ENCODE data around the gene C2orf76. TPM values are rescaled to one million over a fixed set of nuclear protein-coding genes. Genes with fewer than 3 reads are reported as not detected.
A peak's percentile ranks its signal among the peaks of the same experiment; 100 is the strongest.

Gene C2orf76
- total RNA-seq, 1 experiment from 2014 or later, result 10.2 TPM

GRCh38 chr2:119414894-119415293 is 48.3 kb upstream of the C2orf76 start:
- no peak for ATAC-seq
- Histone ChIP-seq H4K20me1 (ENCODE audit: low read length) (no peaks in the 10 kb centered on the region), H3K4me3 (ENCODE audit: low read length) (no peak overlapping the region), H3K27me3 (ENCODE audit: low read length) (no peaks in the 10 kb centered on the region), H3F3A (ENCODE audit: low read length, unreplicated experiment) (no peaks in the 10 kb centered on the region), H3K9me2 (replicated peaks; ENCODE audit: low read length) (no peaks in the 10 kb centered on the region), H3K36me3 (ENCODE audit: low read depth, low read length) (no peaks in the 10 kb centered on the region), H2AFZ (ENCODE audit: low read length) (no peak overlapping the region), H3K9ac (ENCODE audit: low read length) (no peak overlapping the region), H3K4me1 (ENCODE audit: insufficient read depth, low read length) (no peaks in the 10 kb centered on the region), H3K4me2 (ENCODE audit: low read length) (no peak overlapping the region), H3K9me3 (ENCODE audit: low read length) (no peaks in the 10 kb centered on the region), H3K79me2 (ENCODE audit: low read length) (no peaks in the 10 kb centered on the region), H3K27ac (ENCODE audit: low read length) (no peak overlapping the region)
- intact Hi-C loops (cut with micrococcal nuclease), result no loop called here
- BruUV-seq (replicated peaks), result no TSS peak
- TF ChIP-seq, protein P1, sequence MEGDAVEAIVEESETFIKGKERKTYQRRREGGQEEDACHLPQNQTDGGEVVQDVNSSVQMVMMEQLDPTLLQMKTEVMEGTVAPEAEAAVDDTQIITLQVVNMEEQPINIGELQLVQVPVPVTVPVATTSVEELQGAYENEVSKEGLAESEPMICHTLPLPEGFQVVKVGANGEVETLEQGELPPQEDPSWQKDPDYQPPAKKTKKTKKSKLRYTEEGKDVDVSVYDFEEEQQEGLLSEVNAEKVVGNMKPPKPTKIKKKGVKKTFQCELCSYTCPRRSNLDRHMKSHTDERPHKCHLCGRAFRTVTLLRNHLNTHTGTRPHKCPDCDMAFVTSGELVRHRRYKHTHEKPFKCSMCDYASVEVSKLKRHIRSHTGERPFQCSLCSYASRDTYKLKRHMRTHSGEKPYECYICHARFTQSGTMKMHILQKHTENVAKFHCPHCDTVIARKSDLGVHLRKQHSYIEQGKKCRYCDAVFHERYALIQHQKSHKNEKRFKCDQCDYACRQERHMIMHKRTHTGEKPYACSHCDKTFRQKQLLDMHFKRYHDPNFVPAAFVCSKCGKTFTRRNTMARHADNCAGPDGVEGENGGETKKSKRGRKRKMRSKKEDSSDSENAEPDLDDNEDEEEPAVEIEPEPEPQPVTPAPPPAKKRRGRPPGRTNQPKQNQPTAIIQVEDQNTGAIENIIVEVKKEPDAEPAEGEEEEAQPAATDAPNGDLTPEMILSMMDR (conservative IDR thresholded peaks at IDR 0.05; ENCODE audit: low read depth, low read length), result no peak
- TF ChIP-seq EZH2 (IDR thresholded peaks at IDR 0.05; ENCODE audit: low read length, unreplicated experiment) (no peak), EZH2phosphoT487 (IDR thresholded peaks at IDR 0.05; ENCODE audit: borderline replicate concordance, low read length) (no peak)
- POLR2A ChIA-PET (ENCODE audit: unreplicated experiment), result no interaction called here
- no peak for DNase-seq
- CTCF ChIA-PET, result no interaction called here

GRCh38 chr2:119409506-119409905 is 42.9 kb upstream of the C2orf76 start:
- H3K9me2 ChIP-seq (replicated peaks; ENCODE audit: low read length), result no peaks in the 10 kb centered on the region
- H4K20me1 ChIP-seq (ENCODE audit: low read length), result no peaks in the 10 kb centered on the region
- H3K4me2 ChIP-seq (ENCODE audit: low read length), result peak overlapping the region; percentile 27
- H3F3A ChIP-seq (ENCODE audit: low read length, unreplicated experiment), result no peaks in the 10 kb centered on the region
- no peaks in the 10 kb centered on the region for H3K9me3 ChIP-seq (ENCODE audit: low read length)
- ATAC-seq (no peak), DNase-seq (no peak)
- ChIA-PET CTCF (no interaction called here), POLR2A (ENCODE audit: unreplicated experiment) (interaction anchor here (0.5 kb wide), 1 partner anchor 182 kb away, joined by 3 read pairs; no protein-coding TSS in a partner anchor)
- intact Hi-C loops (cut with micrococcal nuclease), result no loop called here
- H3K79me2 ChIP-seq (ENCODE audit: low read length), result no peaks in the 10 kb centered on the region
- no peak overlapping the region; the same call in 1 of the 2 replicates for H3K4me3 ChIP-seq (ENCODE audit: low read length)
- no peaks in the 10 kb centered on the region for H3K27me3 ChIP-seq (ENCODE audit: low read length)
- H2AFZ ChIP-seq (ENCODE audit: low read length), result no peak overlapping the region
- no TSS peak for BruUV-seq (replicated peaks)
- TF ChIP-seq EZH2phosphoT487 (IDR thresholded peaks at IDR 0.05; ENCODE audit: borderline replicate concordance, low read length) (no peak), EZH2 (IDR thresholded peaks at IDR 0.05; ENCODE audit: low read length, unreplicated experiment) (no peak)
- TF ChIP-seq, protein P1 (conservative IDR thresholded peaks at IDR 0.05; ENCODE audit: low read depth, low read length), result no peak
- H3K4me1 ChIP-seq (ENCODE audit: insufficient read depth, low read length), result no peaks in the 10 kb centered on the region
- H3K36me3 ChIP-seq (ENCODE audit: low read depth, low read length), result no peaks in the 10 kb centered on the region
- H3K9ac ChIP-seq (ENCODE audit: low read length), result no peak overlapping the region
- no peak overlapping the region for H3K27ac ChIP-seq (ENCODE audit: low read length)

- no peaks in the 10 kb centered on the region for H3K79me2 ChIP-seq (ENCODE audit: low read length)
- POLR2A ChIA-PET (ENCODE audit: unreplicated experiment), result no interaction called here
- no peak overlapping the region for H3K27ac ChIP-seq (ENCODE audit: low read length)
- intact Hi-C loops (cut with micrococcal nuclease), result no loop called here
- no peaks in the 10 kb centered on the region for H3K9me3 ChIP-seq (ENCODE audit: low read length)
- H3K27me3 ChIP-seq (ENCODE audit: low read length), result no peaks in the 10 kb centered on the region
- H4K20me1 ChIP-seq (ENCODE audit: low read length), result no peaks in the 10 kb centered on the region
- no peak overlapping the region for H3K4me2 ChIP-seq (ENCODE audit: low read length)
- no peak overlapping the region for H3K9ac ChIP-seq (ENCODE audit: low read length)
- no peak for TF ChIP-seq EZH2 (IDR thresholded peaks at IDR 0.05; ENCODE audit: low read length, unreplicated experiment)
- no peaks in the 10 kb centered on the region for H3K36me3 ChIP-seq (ENCODE audit: low read depth, low read length)
- H3K4me1 ChIP-seq (ENCODE audit: insufficient read depth, low read length), result no peaks in the 10 kb centered on the region
- no peaks in the 10 kb centered on the region for H3K9me2 ChIP-seq (replicated peaks; ENCODE audit: low read length)
- no peak overlapping the region for H2AFZ ChIP-seq (ENCODE audit: low read length)
- CTCF ChIA-PET, result no interaction called here
- BruUV-seq (replicated peaks), result no TSS peak
- no peaks in the 10 kb centered on the region for H3F3A ChIP-seq (ENCODE audit: low read length, unreplicated experiment)
- DNase-seq (no peak), ATAC-seq (no peak)
- H3K4me3 ChIP-seq (ENCODE audit: low read length), result no peak overlapping the region
These were observed 41.6 kb upstream of the C2orf76 start for GRCh38 chr2:119408221-119408619.

All from PC-3 (cell line).